GM18909 (cell line): Measurements from ENCODE around the gene WNK3.

Source experiments
- ATAC-seq: cut with Tn5 transposase; IDR thresholded peaks from one replicate; pipeline ENCODE4 v1.9.1; 2021; ENCODE audit warnings: mild to moderate bottlenecking; ENCODE audit not compliant: unreplicated experiment, poor library complexity

The WNK3 gene

GRCh38 chrX:54172455-54172854 is 185.4 kb downstream of the WNK3 start:
- no peak for ATAC-seq

DNA sequence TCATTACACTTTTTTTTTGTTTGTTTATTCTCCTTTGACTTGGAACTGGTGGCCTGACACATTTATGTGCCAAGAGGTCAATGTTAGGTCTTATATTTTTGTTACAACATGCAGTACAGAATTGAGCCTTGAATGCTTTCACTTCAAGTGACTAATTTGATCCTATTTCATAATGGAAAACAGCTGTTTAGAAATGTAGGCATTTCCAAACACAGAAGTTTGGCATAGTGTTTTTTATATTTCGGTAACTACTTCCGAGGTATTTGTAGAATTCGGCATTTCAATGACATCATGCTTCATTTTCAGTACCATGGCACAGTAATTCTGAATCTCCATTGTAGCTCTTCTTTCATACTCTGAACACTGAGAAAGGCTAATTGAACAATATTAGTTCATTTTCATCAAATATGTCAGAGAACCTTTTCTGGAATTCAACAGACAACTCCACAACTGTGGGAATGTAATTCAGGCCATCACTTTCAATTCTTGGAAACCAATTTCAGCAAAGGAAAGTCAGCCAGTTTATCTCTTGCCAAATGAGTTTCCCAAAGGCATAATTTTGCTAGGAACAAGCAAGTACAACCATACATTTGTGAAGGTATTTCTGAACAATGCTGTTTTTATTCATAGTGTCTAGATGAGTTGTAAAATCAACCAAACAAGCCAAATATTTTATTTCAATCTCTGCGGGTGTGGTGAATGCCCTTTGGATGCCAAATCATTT is 186.2 kb downstream of the WNK3 start:
- ATAC-seq: no peak

- no peak for ATAC-seq
Observed at GRCh38 chrX:54171091-54171490, 186.8 kb downstream of the WNK3 start.

- ATAC-seq: no peak
Observed at GRCh38 chrX:54166915-54167314, 190.9 kb downstream of the WNK3 start.

GRCh38 chrX:54157561-54157960 is 200.3 kb downstream of the WNK3 start:
- ATAC-seq: no peak
